HTR-8/SVneo (cell line): ENCODE data around the gene CDC42BPB.
"Not testable (repeated sequence)": the region's sequence is repeated elsewhere in the genome, so short reads cannot be mapped to it uniquely, and the experiment has no call there.

Experiments
- DNase-seq: peaks from one replicate; pipeline ENCODE4 v3.0.0; 2011; ENCODE audit warnings: low spot score, mixed read lengths; ENCODE audit not compliant: insufficient read length
- FAIRE-seq: peaks from 2 replicates; lab custom pipeline; 2011; peaks lifted over from hg19 to GRCh38; lab: Jason Lieb, UNC

CDC42BPB gene

DNA sequence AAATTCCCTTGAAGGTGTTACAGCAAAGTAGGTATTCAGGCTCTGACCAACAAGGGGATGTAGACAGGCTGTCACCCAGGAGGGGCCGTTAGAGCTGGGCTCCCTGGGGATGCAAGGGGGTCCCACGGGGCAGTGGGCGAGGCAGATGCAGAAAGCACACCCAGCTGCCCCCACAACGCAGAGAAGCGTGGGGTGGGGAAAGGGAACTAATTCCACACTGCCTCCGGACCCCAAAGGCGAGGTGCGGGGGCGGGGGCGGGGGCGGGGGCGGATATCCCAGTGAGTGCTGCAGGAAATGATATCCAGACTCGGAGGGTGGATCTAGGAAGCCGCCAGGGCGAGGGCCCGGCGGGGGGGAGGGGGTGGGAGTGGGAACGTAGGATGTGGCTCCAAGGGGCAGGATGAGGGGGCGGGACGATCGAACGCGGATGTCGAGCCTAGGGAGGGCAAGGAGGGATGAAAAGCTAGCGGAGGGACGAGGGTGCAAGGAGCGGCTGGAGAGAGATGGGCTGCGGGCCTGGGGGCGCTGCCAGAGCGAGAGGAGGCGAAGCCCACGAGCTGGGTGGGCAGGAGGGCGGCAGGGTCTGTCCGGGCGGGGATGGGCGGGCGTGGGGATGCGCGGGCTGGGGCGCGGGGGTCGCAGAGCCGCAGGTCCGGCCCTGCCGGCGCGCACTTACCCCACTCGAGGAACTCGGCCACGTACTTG lies 874 bp downstream of the CDC42BPB start:
- FAIRE-seq: no peak
- DNase-seq: peak; percentile 73

- FAIRE-seq (no peak), DNase-seq (no peak)
Measured at GRCh38 chr14:103055695-103056094, 1.7 kb downstream of the CDC42BPB start.

DNA sequence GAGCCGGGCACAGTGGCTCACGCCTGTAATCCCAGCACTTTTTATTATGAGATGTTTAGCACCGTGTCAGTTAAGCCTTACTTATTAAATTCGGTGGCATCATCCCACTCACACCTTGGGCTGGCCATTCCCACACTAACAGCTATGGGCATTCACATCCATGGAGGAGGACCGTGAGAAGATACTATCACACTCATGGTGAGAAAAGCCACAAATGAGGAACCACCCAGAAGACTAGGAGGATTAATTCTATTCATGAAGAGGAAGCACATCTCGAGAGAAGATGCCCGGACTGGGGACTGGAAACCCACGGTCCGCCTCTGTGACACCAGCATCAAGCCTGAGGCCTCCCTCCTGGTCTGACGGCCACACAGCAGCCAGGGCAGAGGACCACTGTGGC lies 4.9 kb downstream of the CDC42BPB start:
- FAIRE-seq (no peak), DNase-seq (no peak)

DNA sequence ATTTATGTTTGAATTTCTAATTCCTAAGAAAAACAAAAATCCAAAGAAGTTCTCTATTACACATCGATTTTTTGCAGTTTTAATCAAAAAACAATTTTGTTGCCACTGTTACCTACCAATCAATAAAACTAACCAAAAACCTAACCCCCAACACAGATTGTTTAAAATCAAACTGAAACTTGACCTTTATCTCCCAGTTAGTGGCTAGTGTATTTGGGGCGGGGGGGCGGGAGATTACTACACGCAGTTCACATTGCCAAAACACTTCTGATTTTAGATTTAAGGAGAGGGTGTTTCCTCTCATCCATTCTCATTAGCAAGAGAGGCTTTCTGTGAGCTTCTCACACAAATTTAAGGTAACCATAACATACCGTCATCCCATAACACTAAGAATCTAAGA lies 6.4 kb downstream of the CDC42BPB start:
- FAIRE-seq: no peak
- DNase-seq: no peak

DNA sequence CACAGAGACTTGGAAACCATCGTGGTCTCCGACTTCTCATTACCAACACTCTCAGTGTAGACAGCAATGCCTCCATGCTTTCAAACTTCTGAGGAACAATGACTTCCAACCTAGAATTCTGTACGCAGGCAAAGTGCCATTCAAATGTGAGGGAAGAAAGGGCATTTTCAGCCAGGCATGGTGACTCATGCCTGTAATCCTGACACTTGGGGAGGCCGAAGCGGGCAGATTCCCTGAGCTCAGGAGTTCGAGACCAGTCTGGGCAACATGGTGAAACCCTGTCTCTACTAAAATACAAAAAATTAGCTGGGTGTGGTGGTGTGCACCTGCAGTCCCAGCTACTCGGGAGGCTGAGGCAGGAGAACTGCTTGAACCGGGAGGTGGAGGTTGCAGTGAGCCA lies 9.9 kb downstream of the CDC42BPB start:
- DNase-seq, FAIRE-seq: not testable (repeated sequence)

- FAIRE-seq: no peak
Measured at GRCh38 chr14:103045371-103045869, 11.9 kb downstream of the CDC42BPB start.

DNA sequence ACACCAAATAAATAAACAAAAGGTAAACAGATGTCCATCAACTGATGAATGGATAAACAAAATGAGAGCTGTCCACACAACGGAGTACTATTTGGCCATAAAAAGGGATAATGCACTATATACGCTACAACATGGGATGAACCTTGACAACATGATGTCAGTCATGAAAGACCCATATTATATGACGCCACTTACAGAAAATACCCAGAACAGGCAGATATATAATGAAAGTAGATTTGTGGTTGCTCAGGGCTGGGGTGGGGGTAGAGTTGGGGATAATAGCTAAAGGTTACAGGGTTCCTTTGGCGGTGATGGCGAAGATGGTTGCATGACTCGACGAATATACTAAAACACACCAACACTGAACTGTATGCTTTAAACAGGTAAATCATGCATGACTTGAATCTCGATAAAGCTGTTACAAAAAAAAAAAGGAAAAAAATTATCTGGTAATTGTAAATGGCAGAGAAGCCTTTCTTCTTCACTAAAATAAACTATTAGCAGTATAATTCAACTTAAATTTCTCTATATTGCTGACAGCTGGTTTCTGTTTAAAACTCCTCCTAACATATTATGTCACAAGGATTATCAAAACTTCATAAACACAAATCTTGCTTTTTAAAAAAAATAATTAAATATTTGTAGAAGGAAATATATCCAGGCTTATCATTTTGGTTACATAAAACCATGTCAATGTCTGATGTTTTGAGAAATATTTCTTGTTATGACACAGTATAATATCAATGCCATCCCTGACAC lies 13.9 kb downstream of the CDC42BPB start:
- DNase-seq: no peak
- FAIRE-seq: no peak

More at GRCh38 chr14:103045371-103045869, 11.9 kb downstream of the CDC42BPB start:
- DNase-seq: no peak

DNA sequence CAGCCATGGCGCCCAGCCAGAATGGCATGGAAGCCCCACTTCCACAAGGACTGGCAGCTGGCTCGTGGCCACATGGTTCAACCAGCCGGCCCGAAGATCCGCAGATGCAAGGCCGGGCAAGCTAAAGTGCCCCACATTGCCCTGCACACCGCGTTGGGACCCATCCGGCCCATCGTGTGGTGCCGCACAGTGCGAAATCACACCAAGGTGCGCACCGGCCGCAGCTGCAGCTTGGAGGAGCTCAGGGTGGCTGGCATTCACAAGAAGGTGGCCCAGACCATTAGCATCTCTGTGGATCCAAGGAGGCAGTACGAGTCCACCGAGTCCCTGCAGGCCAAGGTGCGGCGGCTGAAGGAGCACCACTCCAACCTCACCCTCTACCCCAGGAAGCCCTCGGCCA lies 15.9 kb downstream of the CDC42BPB start:
- FAIRE-seq (no peak), DNase-seq (no peak)

DNA sequence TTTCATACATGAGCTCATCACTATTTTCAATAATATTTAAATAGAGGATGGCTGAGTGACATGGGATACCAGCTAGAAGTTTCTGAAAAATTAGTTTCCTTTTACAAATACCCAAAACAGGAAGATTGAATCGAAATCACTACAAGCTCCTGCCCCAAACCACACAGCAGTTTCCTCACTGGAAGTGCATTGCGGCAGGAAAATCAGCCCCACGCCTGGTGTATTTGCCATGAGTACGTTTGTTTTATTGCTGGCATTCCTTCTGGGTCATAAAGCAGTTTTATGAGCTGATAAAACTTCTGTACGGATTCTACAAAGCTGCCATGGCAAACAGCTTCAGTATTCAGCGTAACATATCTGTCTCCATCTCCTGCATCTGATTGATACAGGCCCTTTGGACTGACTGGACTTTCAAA lies 23.7 kb downstream of the CDC42BPB start:
- no peak for DNase-seq
- FAIRE-seq: peak; percentile 13

GRCh38 chr14:103031956-103032355 lies 25.4 kb downstream of the CDC42BPB start:
- FAIRE-seq (no peak), DNase-seq (no peak)

- DNase-seq: no peak
- FAIRE-seq: no peak
Measured at GRCh38 chr14:103031566-103031911, 25.8 kb downstream of the CDC42BPB start.

GRCh38 chr14:103030741-103031565 lies 26.4 kb downstream of the CDC42BPB start:
- FAIRE-seq (no peak), DNase-seq (no peak)

GRCh38 chr14:103029936-103030335 lies 27.4 kb downstream of the CDC42BPB start:
- FAIRE-seq: no peak
- no peak for DNase-seq

DNA sequence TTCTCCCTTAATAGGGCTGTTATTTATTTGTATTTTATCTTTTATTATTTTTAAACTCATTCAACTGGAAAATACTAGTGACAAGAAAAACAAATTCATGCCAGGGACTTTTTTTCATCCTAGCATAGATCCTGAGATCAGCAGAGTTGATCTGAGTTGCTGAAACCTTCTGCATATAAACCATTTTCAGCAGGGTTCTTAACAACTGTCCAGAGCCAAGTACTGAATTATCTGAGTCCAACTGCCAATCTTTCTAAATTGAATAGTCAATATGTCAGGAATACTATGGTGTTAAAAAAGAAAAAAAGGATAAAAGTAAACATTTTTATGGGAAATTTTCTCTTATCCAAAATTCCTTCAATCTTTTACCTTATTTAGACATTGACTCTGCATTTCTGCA lies 28.6 kb downstream of the CDC42BPB start:
- FAIRE-seq: no peak

GRCh38 chr14:103028161-103028767 lies 29.1 kb downstream of the CDC42BPB start:
- FAIRE-seq (no peak), DNase-seq (no peak)

More for the DNA sequence above, 28.6 kb downstream of the CDC42BPB start:
- no peak for DNase-seq

GRCh38 chr14:103027451-103027850 lies 29.9 kb downstream of the CDC42BPB start:
- DNase-seq (no peak), FAIRE-seq (no peak)

DNA sequence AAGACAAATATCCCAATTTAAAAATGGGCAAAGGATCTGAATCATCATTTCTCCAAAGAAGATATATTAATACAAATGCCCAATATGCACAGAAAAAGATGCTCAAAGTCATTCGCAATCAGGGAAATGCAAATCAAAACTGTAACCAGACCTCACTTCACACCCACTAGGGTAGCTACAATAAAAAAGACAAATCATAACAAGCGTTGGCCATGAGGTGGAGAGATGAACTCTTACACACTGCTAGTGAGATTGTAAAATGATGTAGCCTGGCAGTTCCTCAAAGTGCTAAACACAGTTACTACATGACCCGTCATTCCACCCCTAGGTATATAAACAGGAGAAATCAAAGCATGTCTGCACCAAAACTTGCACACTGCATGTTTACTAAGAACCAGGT lies 30.4 kb downstream of the CDC42BPB start:
- DNase-seq (no peak), FAIRE-seq (no peak)

DNA sequence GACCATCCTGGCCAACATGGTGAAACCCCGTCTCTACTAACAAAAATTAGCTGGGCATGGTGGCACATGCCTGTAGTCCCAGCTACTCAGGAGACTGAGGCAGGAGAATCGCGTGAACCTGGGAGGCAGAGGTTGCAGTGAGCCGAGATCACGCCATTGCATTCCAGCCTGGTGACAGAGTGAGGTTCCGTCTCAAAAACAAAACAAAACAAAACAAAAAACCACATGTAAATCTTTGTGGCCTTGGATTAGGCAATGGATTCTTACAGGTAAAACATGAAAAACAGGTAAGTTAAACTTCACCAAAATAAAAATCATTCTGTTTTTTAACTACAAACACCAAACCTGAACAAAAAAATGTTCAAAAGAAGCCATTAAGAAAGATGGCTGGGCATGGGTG lies 31.2 kb downstream of the CDC42BPB start:
- not testable (repeated sequence) for FAIRE-seq, DNase-seq

DNA sequence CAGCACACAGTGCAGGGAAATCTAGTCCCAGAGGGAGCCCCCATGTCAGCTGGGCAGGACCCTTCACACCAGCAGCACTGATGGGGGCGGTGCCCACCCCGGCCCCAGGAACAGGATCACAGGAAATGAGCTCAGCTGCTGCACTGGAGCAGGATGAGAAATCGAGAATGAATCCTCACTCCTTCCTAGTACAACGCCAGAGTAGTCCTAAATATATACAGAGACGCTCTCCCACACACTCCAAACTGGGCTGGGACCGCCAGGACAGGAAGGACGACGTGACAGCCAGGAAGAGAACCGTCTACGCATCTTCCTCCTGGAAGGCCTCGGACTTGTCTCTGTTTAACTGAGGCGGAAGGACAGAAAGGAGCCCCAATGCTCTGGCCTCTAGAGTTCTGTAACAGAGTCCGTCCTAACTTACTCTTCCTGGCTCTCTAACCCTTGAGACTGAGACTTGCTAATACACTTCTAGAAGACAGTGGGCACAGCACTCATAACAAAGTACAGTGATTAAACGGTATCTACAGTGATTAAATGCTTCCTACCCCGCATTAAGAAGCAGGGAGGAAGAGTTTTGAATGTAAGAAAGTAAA lies 33.4 kb downstream of the CDC42BPB start:
- DNase-seq (peak; percentile 68), FAIRE-seq (peak; percentile 23)

GRCh38 chr14:103022685-103023044 lies 34.7 kb downstream of the CDC42BPB start:
- no peak for DNase-seq
- no peak for FAIRE-seq
